ENCODE measurements around the gene CYP46A1. TPM values are rescaled to one million over a fixed set of nuclear protein-coding genes. Genes with fewer than 3 reads are reported as not detected.

Gene CYP46A1
- total RNA-seq, 4 donors from 2014 or later, result 0.04 to 1.1 TPM; not detected in 2

- DNase-seq, result no peak
- Histone ChIP-seq H3K9me3 (no peaks in the 10 kb centered on the region), H3K27ac (no peak overlapping the region), H3K36me3 (no peaks in the 10 kb centered on the region), H3K27me3 (peaks cover 0 to 85% (median 0%) of the 10 kb centered on the region in 4 donors), H3K4me3 (no peak overlapping the region), H3K4me1 (peaks cover 13 to 70% (median 14%) of the 10 kb centered on the region in 3 donors)
- WGBS, 2 donors, result 69 to 72% methylated on average over 6 of the region's 6 CpGs
- TF ChIP-seq CTCF (IDR thresholded peaks at IDR 0.05) (no peak), POLR2A (IDR thresholded peaks at IDR 0.05) (no peak)
- intact Hi-C loops (cut with DNase I), result loop anchor here (5.0 to 10.0 kb wide), 2 partner anchors 62 to 154 kb away; partner anchors contain the start of gene EML1
Observed at GRCh38 chr14:99733211-99733539, 49.1 kb downstream of the CYP46A1 start.

- intact Hi-C loops (cut with DNase I), result loop anchor here (5.0 to 10.0 kb wide), 2 partner anchors 61 to 154 kb away; partner anchors contain the start of gene EML1
- TF ChIP-seq CTCF (IDR thresholded peaks at IDR 0.05) (no peak), POLR2A (IDR thresholded peaks at IDR 0.05) (no peak)
- H3K27ac ChIP-seq, result peak overlapping the region in 1 of 4 donors; percentile 58
- H3K27me3 ChIP-seq, result peaks cover 0 to 85% (median 0%) of the 10 kb centered on the region in 4 donors
- no peaks in the 10 kb centered on the region for H3K9me3 ChIP-seq
- no peak overlapping the region for H3K4me3 ChIP-seq
- no peak for DNase-seq
- whole genome bisulfite sequencing, 2 donors, result 71 to 81% methylated on average over 15 to 19 of the region's 26 CpGs
- H3K36me3 ChIP-seq, result no peaks in the 10 kb centered on the region
- H3K4me1 ChIP-seq, result peaks cover 13 to 76% (median 14%) of the 10 kb centered on the region in 3 donors
Observed at GRCh38 chr14:99733540-99734405, 49.7 kb downstream of the CYP46A1 start.

DNA sequence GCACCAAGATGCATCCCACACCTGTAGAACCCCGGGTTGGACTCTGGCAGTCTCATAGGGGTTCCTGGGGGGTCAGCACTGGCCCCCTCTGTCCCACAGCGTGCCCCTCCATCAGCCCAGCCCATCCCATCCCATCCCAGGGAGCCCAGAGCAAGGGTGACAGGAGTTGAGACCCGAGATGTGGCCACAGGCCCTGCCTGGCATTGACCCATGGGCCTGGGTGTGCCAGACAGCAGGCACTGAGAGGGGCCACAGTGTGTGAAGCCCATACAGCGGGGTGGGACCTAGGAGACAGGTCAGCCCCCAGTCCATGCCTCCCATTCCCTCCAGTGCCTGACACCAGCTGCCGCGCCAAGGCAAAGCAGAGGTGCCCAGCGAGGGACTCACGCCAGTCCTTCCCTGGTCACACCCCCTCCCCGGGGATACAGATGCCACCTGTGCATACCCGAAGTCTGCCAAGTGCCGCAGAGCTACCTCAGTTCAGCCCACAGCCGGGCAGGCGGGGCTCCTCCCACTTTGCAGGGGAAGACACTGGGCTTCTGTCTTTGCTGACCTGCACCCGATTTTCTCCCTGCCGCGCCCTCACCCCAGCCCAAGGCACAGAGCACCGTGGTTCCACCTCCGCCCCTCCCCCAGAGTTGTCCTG is 50.4 kb downstream of the CYP46A1 start:
- Histone ChIP-seq H3K4me3 (no peak overlapping the region), H3K27me3 (peaks cover 0 to 80% (median 0%) of the 10 kb centered on the region in 4 donors), H3K27ac (no peak overlapping the region), H3K4me1 (peaks cover 13 to 81% (median 14%) of the 10 kb centered on the region in 3 donors), H3K36me3 (no peaks in the 10 kb centered on the region), H3K9me3 (no peaks in the 10 kb centered on the region)
- TF ChIP-seq POLR2A (IDR thresholded peaks at IDR 0.05), result no peak
- no peak for TF ChIP-seq CTCF (IDR thresholded peaks at IDR 0.05)
- 53% methylated on average over 11 of the region's 18 CpGs; no CpG with 5 or more reads in 1 of the 2 donors for whole genome bisulfite sequencing, 2 donors
- intact Hi-C loops (cut with DNase I), result loop anchor here (5.0 to 10.0 kb wide), 2 partner anchors 60 to 153 kb away; partner anchors contain the start of gene EML1
- no peak for DNase-seq

GRCh38 chr14:99735189-99736135 is 51.4 kb downstream of the CYP46A1 start:
- no peaks in the 10 kb centered on the region for H3K36me3 ChIP-seq
- no peaks in the 10 kb centered on the region for H3K9me3 ChIP-seq
- TF ChIP-seq CTCF (IDR thresholded peaks at IDR 0.05), result no peak
- no peak for TF ChIP-seq POLR2A (IDR thresholded peaks at IDR 0.05)
- H3K27ac ChIP-seq, result peak overlapping the region in 1 of 4 donors; percentile 9
- peaks cover 0 to 71% (median 0%) of the 10 kb centered on the region in 4 donors for H3K27me3 ChIP-seq
- no peak overlapping the region for H3K4me3 ChIP-seq
- WGBS, 2 donors, result 69 to 76% methylated on average over 10 to 11 of the region's 13 CpGs
- intact Hi-C loops (cut with DNase I), result loop anchor here (10.0 kb wide), 1 partner anchor 59 kb away; the partner anchor contains the start of gene EML1
- DNase-seq, result no peak
- peaks cover 6 to 80% (median 17%) of the 10 kb centered on the region in 3 donors for H3K4me1 ChIP-seq
